ENCODE data around the gene SSBP3. TPM values are rescaled to one million over a fixed set of nuclear protein-coding genes. Genes with fewer than 3 reads are reported as not detected.

SSBP3 gene
- total and polyA plus RNA-seq, 2 of the 13 experiments (the other 11 are each of a cell fraction or from before 2014, with no cell fraction given) = 8.5 to 17.6 TPM

GRCh38 chr1:54199765-54200518 is 206.3 kb downstream of the SSBP3 start, which contains the start of the genes CYB5RL and MRPL37 (continued):
- TF ChIP-seq STAT5B (CRISPR knock-in tag; IDR thresholded peaks at IDR 0.05) = no peak
- no peak for TF ChIP-seq ZNF780A (CRISPR knock-in tag; IDR thresholded peaks at IDR 0.05)
- no peak for TF ChIP-seq ZNF251 (CRISPR knock-in tag; IDR thresholded peaks at IDR 0.05)
- TF ChIP-seq SMARCC2 (IDR thresholded peaks at IDR 0.05) = no peak
- TF ChIP-seq ZNF747 (CRISPR knock-in tag; IDR thresholded peaks at IDR 0.05; ENCODE audit: borderline replicate concordance) = 0 out of 2 replicates have a peak, but pooled peaks have one; percentile 64
- no peak for TF ChIP-seq PHF5A (CRISPR knock-in tag; IDR thresholded peaks at IDR 0.05; ENCODE audit: low read depth, unreplicated experiment)
- peak; percentile 57; the same call in 1 of the 2 replicates for TF ChIP-seq MAX (IDR thresholded peaks at IDR 0.05)
- TF ChIP-seq EHMT2 (IDR thresholded peaks at IDR 0.05; ENCODE audit: borderline replicate concordance, low read depth, low read length) = no peak
- no peak; the same call in 1 of the 2 replicates for TF ChIP-seq KDM2A (CRISPR knock-in tag; IDR thresholded peaks at IDR 0.05; ENCODE audit: borderline replicate concordance, low read depth)
- peak; percentile 82 for TF ChIP-seq ZNF781 (CRISPR knock-in tag; IDR thresholded peaks at IDR 0.05; ENCODE audit: borderline replicate concordance, not compliant biosample characterization)
- TF ChIP-seq YEATS4 (CRISPR knock-in tag; IDR thresholded peaks at IDR 0.05; ENCODE audit: borderline replicate concordance) = peak; percentile 81
- no peak for TF ChIP-seq ZNF34 (CRISPR knock-in tag; IDR thresholded peaks at IDR 0.05; ENCODE audit: borderline replicate concordance)
- TF ChIP-seq NFIB (CRISPR knock-in tag; IDR thresholded peaks at IDR 0.05; ENCODE audit: borderline replicate concordance) = no peak
- TF ChIP-seq ZNF83 (CRISPR knock-in tag; IDR thresholded peaks at IDR 0.05; ENCODE audit: borderline replicate concordance) = no peak; the same call in 1 of the 2 replicates
- TF ChIP-seq, protein P1, sequence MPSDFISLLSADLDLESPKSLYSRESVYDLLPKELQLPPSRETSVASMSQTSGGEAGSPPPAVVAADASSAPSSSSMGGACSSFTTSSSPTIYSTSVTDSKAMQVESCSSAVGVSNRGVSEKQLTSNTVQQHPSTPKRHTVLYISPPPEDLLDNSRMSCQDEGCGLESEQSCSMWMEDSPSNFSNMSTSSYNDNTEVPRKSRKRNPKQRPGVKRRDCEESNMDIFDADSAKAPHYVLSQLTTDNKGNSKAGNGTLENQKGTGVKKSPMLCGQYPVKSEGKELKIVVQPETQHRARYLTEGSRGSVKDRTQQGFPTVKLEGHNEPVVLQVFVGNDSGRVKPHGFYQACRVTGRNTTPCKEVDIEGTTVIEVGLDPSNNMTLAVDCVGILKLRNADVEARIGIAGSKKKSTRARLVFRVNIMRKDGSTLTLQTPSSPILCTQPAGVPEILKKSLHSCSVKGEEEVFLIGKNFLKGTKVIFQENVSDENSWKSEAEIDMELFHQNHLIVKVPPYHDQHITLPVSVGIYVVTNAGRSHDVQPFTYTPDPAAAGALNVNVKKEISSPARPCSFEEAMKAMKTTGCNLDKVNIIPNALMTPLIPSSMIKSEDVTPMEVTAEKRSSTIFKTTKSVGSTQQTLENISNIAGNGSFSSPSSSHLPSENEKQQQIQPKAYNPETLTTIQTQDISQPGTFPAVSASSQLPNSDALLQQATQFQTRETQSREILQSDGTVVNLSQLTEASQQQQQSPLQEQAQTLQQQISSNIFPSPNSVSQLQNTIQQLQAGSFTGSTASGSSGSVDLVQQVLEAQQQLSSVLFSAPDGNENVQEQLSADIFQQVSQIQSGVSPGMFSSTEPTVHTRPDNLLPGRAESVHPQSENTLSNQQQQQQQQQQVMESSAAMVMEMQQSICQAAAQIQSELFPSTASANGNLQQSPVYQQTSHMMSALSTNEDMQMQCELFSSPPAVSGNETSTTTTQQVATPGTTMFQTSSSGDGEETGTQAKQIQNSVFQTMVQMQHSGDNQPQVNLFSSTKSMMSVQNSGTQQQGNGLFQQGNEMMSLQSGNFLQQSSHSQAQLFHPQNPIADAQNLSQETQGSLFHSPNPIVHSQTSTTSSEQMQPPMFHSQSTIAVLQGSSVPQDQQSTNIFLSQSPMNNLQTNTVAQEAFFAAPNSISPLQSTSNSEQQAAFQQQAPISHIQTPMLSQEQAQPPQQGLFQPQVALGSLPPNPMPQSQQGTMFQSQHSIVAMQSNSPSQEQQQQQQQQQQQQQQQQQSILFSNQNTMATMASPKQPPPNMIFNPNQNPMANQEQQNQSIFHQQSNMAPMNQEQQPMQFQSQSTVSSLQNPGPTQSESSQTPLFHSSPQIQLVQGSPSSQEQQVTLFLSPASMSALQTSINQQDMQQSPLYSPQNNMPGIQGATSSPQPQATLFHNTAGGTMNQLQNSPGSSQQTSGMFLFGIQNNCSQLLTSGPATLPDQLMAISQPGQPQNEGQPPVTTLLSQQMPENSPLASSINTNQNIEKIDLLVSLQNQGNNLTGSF (CRISPR knock-in tag; IDR thresholded peaks at IDR 0.05) = 0 out of 2 replicates have a peak, but pooled peaks have one; percentile 18
- peak; percentile 84; the same call in 1 of the 2 replicates for TF ChIP-seq KLF12 (CRISPR knock-in tag; IDR thresholded peaks at IDR 0.05; ENCODE audit: borderline replicate concordance)
- TF ChIP-seq KAT2B (IDR thresholded peaks at IDR 0.05; ENCODE audit: borderline replicate concordance, low read depth, low read length) = no peak
- TF ChIP-seq, protein P2, sequence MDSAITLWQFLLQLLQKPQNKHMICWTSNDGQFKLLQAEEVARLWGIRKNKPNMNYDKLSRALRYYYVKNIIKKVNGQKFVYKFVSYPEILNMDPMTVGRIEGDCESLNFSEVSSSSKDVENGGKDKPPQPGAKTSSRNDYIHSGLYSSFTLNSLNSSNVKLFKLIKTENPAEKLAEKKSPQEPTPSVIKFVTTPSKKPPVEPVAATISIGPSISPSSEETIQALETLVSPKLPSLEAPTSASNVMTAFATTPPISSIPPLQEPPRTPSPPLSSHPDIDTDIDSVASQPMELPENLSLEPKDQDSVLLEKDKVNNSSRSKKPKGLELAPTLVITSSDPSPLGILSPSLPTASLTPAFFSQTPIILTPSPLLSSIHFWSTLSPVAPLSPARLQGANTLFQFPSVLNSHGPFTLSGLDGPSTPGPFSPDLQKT (CRISPR knock-in tag; IDR thresholded peaks at IDR 0.05; ENCODE audit: borderline replicate concordance) = no peak
- TF ChIP-seq MEF2D (CRISPR knock-in tag; IDR thresholded peaks at IDR 0.05) = peak; percentile 34; the same call in 1 of the 2 replicates
- no peak for TF ChIP-seq RBAK (CRISPR knock-in tag; IDR thresholded peaks at IDR 0.05)
- no peak; the same call in 1 of the 2 replicates for TF ChIP-seq CBFB (CRISPR knock-in tag; IDR thresholded peaks at IDR 0.05)
- no peak for TF ChIP-seq ZNF124 (CRISPR knock-in tag; IDR thresholded peaks at IDR 0.05)
- 0 out of 2 replicates have a peak, but pooled peaks have one; percentile 9 for TF ChIP-seq GATA4 (IDR thresholded peaks at IDR 0.05; ENCODE audit: borderline replicate concordance, low read depth)
- no peak for TF ChIP-seq FOXM1 (CRISPR knock-in tag; IDR thresholded peaks at IDR 0.05)
